GM18858 (cell line): ENCODE data around the gene CCDC80.
"Not testable (repeated sequence)": the region's sequence is repeated elsewhere in the genome, so short reads cannot be mapped to it uniquely, and the experiment has no call there.

Source experiments
- ATAC-seq: cut with Tn5 transposase; IDR thresholded peaks from one replicate; pipeline ENCODE4 v1.9.1; 2021; ENCODE audit not compliant: unreplicated experiment

The CCDC80 gene

GRCh38 chr3:112597945-112598344 is 43.0 kb downstream of the CCDC80 start:
- no peak for ATAC-seq

GRCh38 chr3:112594856-112595255 is 46.1 kb downstream of the CCDC80 start:
- no peak for ATAC-seq

- ATAC-seq = no peak
Observed at GRCh38 chr3:112593258-112593657, 47.7 kb downstream of the CCDC80 start.

- ATAC-seq = no peak
Observed at GRCh38 chr3:112587336-112587735, 53.6 kb downstream of the CCDC80 start.

GRCh38 chr3:112585782-112586181 is 55.2 kb downstream of the CCDC80 start:
- ATAC-seq = no peak

GRCh38 chr3:112583105-112583504 is 57.8 kb downstream of the CCDC80 start:
- no peak for ATAC-seq

- no peak for ATAC-seq
Observed at GRCh38 chr3:112582244-112582874, 58.6 kb downstream of the CCDC80 start.

GRCh38 chr3:112579697-112580096 is 61.2 kb downstream of the CCDC80 start:
- ATAC-seq = no peak

GRCh38 chr3:112579232-112579631 is 61.7 kb downstream of the CCDC80 start:
- ATAC-seq = no peak

GRCh38 chr3:112572701-112573100 is 68.2 kb downstream of the CCDC80 start:
- no peak for ATAC-seq

GRCh38 chr3:112569265-112569664 is 71.7 kb downstream of the CCDC80 start:
- ATAC-seq = no peak

- ATAC-seq = no peak
Observed at GRCh38 chr3:112568642-112569041, 72.3 kb downstream of the CCDC80 start.

- no peak for ATAC-seq
Observed at GRCh38 chr3:112564940-112565305, 76.0 kb downstream of the CCDC80 start.

GRCh38 chr3:112564247-112564939 is 76.5 kb downstream of the CCDC80 start:
- not testable (repeated sequence) for ATAC-seq

- peak; percentile 72 for ATAC-seq
Observed at GRCh38 chr3:112561734-112562529, 79.0 kb downstream of the CCDC80 start, which contains the start of the genes ATG3 and SLC35A5. Gene ATG3, minus strand, starts transcription at chr3:112561962. Its CDS starts 434 bp downstream, at chr3:112561528. Gene SLC35A5, plus strand, starts transcription at chr3:112562045. Its CDS starts 1,359 bp downstream, at chr3:112563404.

- peak; percentile 18 for ATAC-seq
Observed at GRCh38 chr3:112561484-112561733, 79.5 kb downstream of the CCDC80 start.

GRCh38 chr3:112560721-112561483 is 80.0 kb downstream of the CCDC80 start:
- peak; percentile 3 for ATAC-seq

GRCh38 chr3:112560307-112560706 is 80.6 kb downstream of the CCDC80 start:
- ATAC-seq = no peak

- ATAC-seq = no peak
Observed at GRCh38 chr3:112557976-112558375, 83.0 kb downstream of the CCDC80 start.

- ATAC-seq = no peak
Observed at GRCh38 chr3:112555535-112556170, 85.3 kb downstream of the CCDC80 start.

- ATAC-seq = no peak
Observed at GRCh38 chr3:112550859-112551258, 90.1 kb downstream of the CCDC80 start.
